ENCODE results near the gene PIK3C3.
"Not testable (repeated sequence)": the region's sequence is repeated elsewhere in the genome, so short reads cannot be mapped to it uniquely, and the experiment has no call there.

PIK3C3 gene

DNA sequence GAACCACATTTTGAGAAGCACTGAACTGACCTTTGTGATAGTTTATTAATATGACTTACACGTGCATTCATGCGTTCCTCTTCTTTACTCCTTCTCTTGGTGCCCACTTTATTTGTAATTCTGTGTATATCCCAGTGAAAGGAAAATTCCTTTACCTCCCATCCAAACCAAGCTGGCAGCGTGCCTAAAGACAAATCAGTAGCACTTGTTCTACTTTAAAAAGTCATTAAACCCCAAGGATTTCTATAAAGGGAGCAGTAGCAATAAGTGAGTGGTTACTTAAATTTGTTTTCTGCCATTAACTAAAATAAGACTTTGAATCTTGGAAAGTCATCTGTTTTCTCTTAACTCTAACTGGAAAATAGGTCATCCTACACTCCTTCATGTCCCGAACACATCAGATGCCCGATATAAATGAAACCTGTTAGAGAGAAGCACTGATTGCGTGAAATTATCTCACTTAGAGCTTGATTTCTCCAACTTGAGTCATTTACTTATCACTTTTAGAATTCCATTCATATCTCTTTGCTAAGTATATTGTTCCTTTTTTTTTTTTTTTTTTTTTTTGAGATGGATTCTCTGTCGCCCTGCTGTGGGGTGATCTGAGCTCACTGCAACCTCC is 10.7 kb downstream of the PIK3C3 start:
- no peak for DNase-seq (ENCODE audit: extremely low read depth in 1 of 2, low read depth in 1 of 2)

- DNase-seq (ENCODE audit: extremely low read depth in 1 of 2, low read depth in 1 of 2), result no peak
These were observed 11.9 kb downstream of the PIK3C3 start for GRCh38 chr18:41966943-41967342.

GRCh38 chr18:41967680-41968079 is 12.6 kb downstream of the PIK3C3 start:
- DNase-seq (ENCODE audit: extremely low read depth in 1 of 2, low read depth in 1 of 2), result no peak

GRCh38 chr18:41969881-41970280 is 14.8 kb downstream of the PIK3C3 start:
- no peak for DNase-seq (ENCODE audit: extremely low read depth in 1 of 2, low read depth in 1 of 2)

DNA sequence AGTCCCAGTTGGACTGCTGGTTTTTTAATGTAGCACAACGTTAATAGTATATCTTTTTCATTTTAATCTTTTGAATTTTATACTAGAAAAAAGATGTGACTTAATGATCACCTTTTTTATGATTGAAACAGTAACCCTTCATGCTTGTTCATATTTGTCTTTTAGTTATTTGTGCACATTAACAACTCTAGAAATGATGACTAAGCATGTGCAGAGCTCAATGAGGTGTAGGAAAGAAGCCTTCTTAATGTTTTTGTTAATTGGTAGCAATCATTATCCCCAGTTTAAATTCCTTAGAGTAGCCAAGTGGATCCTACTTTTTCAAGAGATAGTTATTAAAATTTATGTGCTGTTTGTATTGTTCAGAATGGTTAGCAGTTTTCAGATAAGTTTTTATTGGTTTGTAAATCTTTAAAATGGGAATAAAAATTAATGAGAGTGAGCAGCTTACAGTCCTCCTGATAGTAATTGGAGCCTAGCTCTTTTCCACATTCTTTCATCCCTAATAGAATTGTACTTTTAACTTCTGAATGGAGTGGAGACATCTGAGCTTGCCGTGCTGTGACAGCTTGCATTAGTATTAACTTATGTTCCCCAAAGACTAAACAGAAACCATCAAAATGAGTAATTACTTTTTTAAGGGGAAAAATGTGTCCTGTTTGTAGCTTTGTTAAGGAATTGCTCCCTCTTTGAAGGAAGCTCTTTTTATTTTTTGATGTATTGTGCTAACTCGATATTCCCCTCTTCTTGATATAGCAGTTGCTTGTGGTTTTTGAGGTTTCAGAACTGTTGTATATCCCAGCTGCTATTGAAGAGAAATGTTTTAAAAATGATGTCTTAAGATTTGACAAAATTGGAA is 17.3 kb downstream of the PIK3C3 start:
- no peak for DNase-seq (ENCODE audit: extremely low read depth in 1 of 2, low read depth in 1 of 2)

- DNase-seq (ENCODE audit: extremely low read depth in 1 of 2, low read depth in 1 of 2), result no peak
These were observed 18.9 kb downstream of the PIK3C3 start for GRCh38 chr18:41973983-41974382.

- DNase-seq (ENCODE audit: extremely low read depth in 1 of 2, low read depth in 1 of 2), result no peak
These were observed 19.8 kb downstream of the PIK3C3 start for GRCh38 chr18:41974796-41975201.

DNA sequence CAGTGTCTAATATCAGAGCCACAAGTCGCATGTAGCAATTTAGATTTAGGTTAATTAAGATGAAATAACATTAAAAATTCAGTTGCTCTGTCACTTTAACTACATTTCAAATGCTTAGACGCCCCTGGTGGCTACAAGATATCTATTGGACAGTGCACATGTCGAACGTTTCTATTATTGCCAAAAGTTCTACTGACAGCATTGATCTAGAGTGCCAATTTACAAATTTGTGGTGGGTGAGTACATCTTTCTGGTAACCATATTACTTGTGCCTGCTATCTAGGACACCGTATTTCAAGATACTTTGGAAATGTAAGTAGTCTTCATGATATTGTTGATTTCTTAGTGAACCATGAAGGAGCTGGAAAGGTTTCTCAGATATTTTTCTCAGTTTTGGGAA is 20.2 kb downstream of the PIK3C3 start:
- DNase-seq (ENCODE audit: extremely low read depth in 1 of 2, low read depth in 1 of 2), result no peak

- DNase-seq (ENCODE audit: extremely low read depth in 1 of 2, low read depth in 1 of 2), result no peak
These were observed 22.2 kb downstream of the PIK3C3 start for GRCh38 chr18:41977233-41977632.

DNA sequence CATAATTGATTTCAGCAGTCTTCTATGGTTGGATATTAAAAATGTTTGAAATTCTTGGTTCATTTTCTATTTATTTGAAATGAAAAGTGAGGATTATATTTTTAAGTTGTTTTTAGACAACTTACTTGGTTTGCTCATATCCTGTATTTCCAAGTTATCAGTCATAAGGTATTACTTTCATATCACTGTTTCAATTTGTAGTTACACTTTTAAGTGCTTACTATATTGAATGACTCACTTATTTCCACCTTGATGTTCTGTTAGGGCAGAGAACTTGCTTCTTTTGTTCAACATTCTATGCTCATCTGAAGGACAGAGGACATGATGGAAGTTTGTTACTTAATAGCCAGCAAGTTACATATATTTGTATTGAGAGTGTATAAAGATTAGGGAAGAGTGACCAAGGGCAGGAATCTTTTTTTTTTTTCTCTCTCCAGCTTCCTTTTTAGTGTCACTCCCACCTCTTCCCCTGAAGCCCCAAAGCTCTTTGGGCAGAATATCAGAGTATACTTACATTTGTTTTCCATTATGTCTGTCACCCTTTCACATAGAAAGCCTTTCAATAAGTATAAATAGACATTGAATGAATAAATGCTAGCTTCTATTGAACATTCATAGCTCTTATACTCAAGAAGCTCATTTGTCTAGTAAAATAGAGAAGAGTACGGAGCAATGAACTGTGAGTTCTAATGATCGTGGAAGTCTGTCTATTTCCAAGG is 28.1 kb downstream of the PIK3C3 start:
- DNase-seq (ENCODE audit: extremely low read depth in 1 of 2, low read depth in 1 of 2), result no peak

GRCh38 chr18:41985914-41986313 is 30.9 kb downstream of the PIK3C3 start:
- DNase-seq (ENCODE audit: extremely low read depth in 1 of 2, low read depth in 1 of 2), result no peak

DNA sequence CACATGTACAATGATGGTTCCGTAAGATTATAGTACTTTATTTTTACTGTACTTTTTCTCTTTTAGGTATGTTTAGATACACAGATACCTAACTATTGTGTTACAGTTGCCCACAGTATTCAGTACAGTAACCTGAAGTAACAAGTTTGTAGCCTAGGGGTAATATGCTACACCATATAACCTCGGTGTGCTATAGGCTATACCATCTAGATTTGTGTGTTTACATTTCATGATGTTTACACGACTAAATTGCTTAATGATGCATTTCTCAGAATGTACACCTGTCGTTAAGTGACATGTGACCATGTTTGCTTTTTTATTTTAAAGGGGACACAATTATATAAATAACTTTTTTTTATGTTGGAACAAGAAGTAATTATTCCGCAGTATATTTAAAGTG is 34.5 kb downstream of the PIK3C3 start:
- no peak for DNase-seq (ENCODE audit: extremely low read depth in 1 of 2, low read depth in 1 of 2)

GRCh38 chr18:41992066-41992465 is 37.0 kb downstream of the PIK3C3 start:
- no peak for DNase-seq (ENCODE audit: extremely low read depth in 1 of 2, low read depth in 1 of 2)

GRCh38 chr18:41992703-41993102 is 37.7 kb downstream of the PIK3C3 start:
- no peak for DNase-seq (ENCODE audit: extremely low read depth in 1 of 2, low read depth in 1 of 2)

GRCh38 chr18:41993151-41993550 is 38.1 kb downstream of the PIK3C3 start:
- no peak for DNase-seq (ENCODE audit: extremely low read depth in 1 of 2, low read depth in 1 of 2)

DNA sequence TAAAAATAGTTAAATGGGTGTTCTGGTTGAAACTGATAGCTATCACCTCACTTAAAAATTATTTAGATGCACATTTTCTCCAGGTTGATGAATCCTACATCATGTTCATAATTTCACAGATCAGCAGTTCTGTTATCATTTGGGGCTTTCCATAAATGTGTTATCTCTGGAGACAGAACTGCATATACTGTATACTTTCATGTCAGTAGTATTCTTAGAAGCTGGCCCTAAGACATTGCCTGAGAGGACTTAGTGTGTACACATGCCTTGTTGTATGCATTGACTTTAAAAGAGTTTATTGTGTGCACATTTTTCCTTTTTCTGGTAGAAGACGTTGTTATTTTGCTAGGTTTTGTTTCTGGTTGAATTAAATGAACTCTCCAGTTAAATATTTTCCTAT is 41.0 kb downstream of the PIK3C3 start:
- DNase-seq (ENCODE audit: extremely low read depth in 1 of 2, low read depth in 1 of 2), result no peak

DNA sequence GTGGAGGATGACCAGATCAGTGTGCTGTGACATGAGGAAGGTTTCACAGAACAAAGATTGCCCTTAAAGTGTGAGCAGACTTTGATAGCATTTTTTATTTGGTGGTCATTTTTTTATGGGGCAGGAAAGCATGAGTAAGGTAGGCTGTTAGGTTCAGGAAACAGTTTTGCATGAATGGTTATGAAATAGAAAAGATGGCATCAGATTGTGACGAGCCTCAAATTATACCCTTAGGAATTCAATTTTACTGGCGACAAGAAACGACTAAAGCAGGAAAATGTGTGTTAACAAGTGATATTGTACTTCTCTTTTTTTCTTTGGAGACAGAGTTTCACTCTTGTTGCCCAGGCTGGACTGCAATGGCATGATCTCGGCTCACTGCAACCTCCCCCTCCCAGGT is 44.7 kb downstream of the PIK3C3 start:
- no peak for DNase-seq (ENCODE audit: extremely low read depth in 1 of 2, low read depth in 1 of 2)

- no peak for DNase-seq (ENCODE audit: extremely low read depth in 1 of 2, low read depth in 1 of 2)
These were observed 46.8 kb downstream of the PIK3C3 start for GRCh38 chr18:42001801-42002200.

- no peak for DNase-seq (ENCODE audit: extremely low read depth in 1 of 2, low read depth in 1 of 2)
These were observed 49.6 kb downstream of the PIK3C3 start for GRCh38 chr18:42004653-42005052.

GRCh38 chr18:42005782-42006181 is 50.7 kb downstream of the PIK3C3 start:
- no peak for DNase-seq (ENCODE audit: extremely low read depth in 1 of 2, low read depth in 1 of 2)

DNA sequence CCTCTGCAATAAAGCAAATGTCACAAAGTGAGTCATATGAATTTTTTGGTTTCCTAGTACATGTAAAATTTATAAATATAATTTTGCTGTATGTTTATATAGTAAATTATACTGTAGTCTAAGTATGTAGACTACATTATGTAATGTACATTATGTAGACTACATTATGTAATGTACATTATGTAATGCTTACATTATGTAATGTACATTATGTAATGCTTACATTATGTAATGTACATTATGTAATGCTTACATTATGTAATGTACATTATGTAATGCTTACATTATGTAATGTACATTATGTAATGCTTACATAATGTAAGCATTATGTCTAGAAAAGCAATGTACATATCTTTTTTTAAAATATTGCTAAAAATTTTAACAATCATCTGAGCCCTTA is 54.4 kb downstream of the PIK3C3 start:
- not testable (repeated sequence) for DNase-seq (ENCODE audit: extremely low read depth in 1 of 2, low read depth in 1 of 2)

- DNase-seq (ENCODE audit: extremely low read depth in 1 of 2, low read depth in 1 of 2), result no peak
These were observed 56.0 kb downstream of the PIK3C3 start for GRCh38 chr18:42011053-42011452.

All from activated CD8-positive, alpha-beta memory T cell treated with anti-CD3 and anti-CD28 coated beads for 1 hour (primary cell).